HG02870 (cell line): Measurements from ENCODE around the gene LNPEP.
"Not testable (repeated sequence)": the region's sequence is repeated elsewhere in the genome, so short reads cannot be mapped to it uniquely, and the experiment has no call there.

Experiments used
- ATAC-seq: cut with Tn5 transposase; IDR thresholded peaks from one replicate; pipeline ENCODE4 v1.9.1; 2021; ENCODE audit warnings: mild to moderate bottlenecking, moderate library complexity; ENCODE audit not compliant: unreplicated experiment

The LNPEP gene

GRCh38 chr5:97046270-97046982 is 110.5 kb downstream of the LNPEP start:
- no peak for ATAC-seq

GRCh38 chr5:97047076-97047475 is 111.2 kb downstream of the LNPEP start:
- ATAC-seq = no peak

- ATAC-seq = no peak
These were observed 113.3 kb downstream of the LNPEP start for GRCh38 chr5:97049175-97049574.

GRCh38 chr5:97056263-97056662 is 120.4 kb downstream of the LNPEP start:
- ATAC-seq = no peak

- ATAC-seq = no peak
These were observed 126.2 kb downstream of the LNPEP start for GRCh38 chr5:97062046-97062445.

GRCh38 chr5:97063251-97063650 is 127.4 kb downstream of the LNPEP start:
- ATAC-seq = no peak

GRCh38 chr5:97065475-97065874 is 129.6 kb downstream of the LNPEP start:
- ATAC-seq = no peak

- ATAC-seq = no peak
These were observed 131.5 kb downstream of the LNPEP start for GRCh38 chr5:97067296-97067850.

- ATAC-seq = no peak
These were observed 134.4 kb downstream of the LNPEP start for GRCh38 chr5:97070234-97070633.

GRCh38 chr5:97071101-97071500 is 135.2 kb downstream of the LNPEP start:
- no peak for ATAC-seq

- no peak for ATAC-seq
These were observed 136.1 kb downstream of the LNPEP start for GRCh38 chr5:97071993-97072392.

- ATAC-seq = no peak
These were observed 136.8 kb downstream of the LNPEP start for GRCh38 chr5:97072696-97073095.

- ATAC-seq = no peak
These were observed 137.5 kb downstream of the LNPEP start for GRCh38 chr5:97073420-97073819.

- no peak for ATAC-seq
These were observed 139.1 kb downstream of the LNPEP start for GRCh38 chr5:97074859-97075489.

GRCh38 chr5:97075649-97076048 is 139.8 kb downstream of the LNPEP start:
- ATAC-seq = no peak

GRCh38 chr5:97076098-97076497 is 140.2 kb downstream of the LNPEP start:
- ATAC-seq = no peak

GRCh38 chr5:97077246-97077645 is 141.4 kb downstream of the LNPEP start:
- no peak for ATAC-seq

- no peak for ATAC-seq
These were observed 143.3 kb downstream of the LNPEP start for GRCh38 chr5:97078958-97079743.

- not testable (repeated sequence) for ATAC-seq
These were observed 149.0 kb downstream of the LNPEP start for GRCh38 chr5:97084782-97085458.

- ATAC-seq = no peak
These were observed 149.7 kb downstream of the LNPEP start for GRCh38 chr5:97085459-97086181.
